ENCODE data around the gene VSTM4.

Gene VSTM4

DNA sequence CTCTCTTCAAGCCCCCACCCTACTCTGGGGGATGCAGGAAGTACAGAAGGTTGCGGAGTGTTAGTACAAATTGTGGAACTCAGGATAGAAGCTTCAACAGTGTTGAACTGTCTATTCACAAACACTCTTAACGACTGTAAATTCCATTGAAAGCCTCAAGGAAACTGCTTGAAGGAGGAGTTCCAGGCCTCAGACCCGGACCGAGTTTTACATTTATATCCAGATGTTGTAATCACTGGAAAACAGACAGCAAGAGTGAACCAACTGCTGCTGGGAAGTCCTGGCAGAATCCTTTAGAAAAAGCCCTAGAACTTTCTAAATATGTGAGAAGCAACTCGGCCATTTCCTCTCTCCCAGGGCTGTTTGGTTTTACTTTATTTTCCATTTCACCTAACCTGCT is 91.6 kb downstream of the VSTM4 start:
- no peaks in the 10 kb centered on the region for H3K9me3 ChIP-seq (ENCODE audit: low read length)
- H3K4me3 ChIP-seq (ENCODE audit: low read length) = no peak overlapping the region
- H3K27me3 ChIP-seq (ENCODE audit: insufficient read depth, low read length) = no peaks in the 10 kb centered on the region
- H3K4me1 ChIP-seq (ENCODE audit: insufficient read depth, low read length) = no peaks in the 10 kb centered on the region
- no peaks in the 10 kb centered on the region for H3K36me3 ChIP-seq (ENCODE audit: insufficient read depth, low read length)
- no peak overlapping the region for H2AFZ ChIP-seq (ENCODE audit: low read depth, low read length)

DNA sequence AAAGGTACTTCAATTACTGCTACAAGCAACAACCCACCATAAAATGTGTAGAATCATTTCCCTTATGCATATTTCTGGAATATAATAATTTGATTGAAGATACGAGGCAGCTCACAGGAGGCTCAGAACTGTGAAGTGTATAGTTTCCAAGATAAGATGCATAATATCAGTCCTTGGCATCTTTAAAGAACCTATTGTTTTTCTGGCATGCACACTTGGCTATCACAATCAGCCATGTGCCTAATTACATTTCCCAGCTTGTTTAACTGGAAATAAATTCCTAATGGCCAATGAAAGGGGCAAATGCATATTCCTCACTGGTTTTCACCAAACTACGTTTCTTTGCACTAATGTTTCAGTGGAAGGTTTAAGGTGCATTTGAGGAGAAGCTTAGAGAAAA is 92.3 kb downstream of the VSTM4 start:
- no peaks in the 10 kb centered on the region for H3K27me3 ChIP-seq (ENCODE audit: insufficient read depth, low read length)

DNA sequence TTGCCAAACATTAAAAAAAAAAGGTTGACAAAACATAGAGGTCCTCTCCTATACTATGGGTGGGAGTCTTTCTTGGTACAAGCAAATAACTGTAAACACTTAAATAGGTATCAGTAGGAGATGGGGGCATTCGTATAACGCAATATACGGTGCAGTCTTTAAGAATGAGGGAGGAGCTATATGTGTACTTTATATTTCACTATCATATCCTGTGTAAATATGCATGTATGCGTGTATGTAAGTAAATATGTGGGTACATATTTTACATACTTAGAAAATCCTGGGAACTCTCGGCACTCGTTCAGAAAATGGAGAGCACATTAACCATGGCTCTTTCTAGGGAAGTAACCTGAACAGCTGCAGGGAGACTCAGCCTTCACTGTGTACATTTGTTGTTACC is 93.6 kb downstream of the VSTM4 start:
- H3K36me3 ChIP-seq (ENCODE audit: insufficient read depth, low read length) = no peaks in the 10 kb centered on the region
- no peaks in the 10 kb centered on the region for H3K4me1 ChIP-seq (ENCODE audit: insufficient read depth, low read length)
- no peaks in the 10 kb centered on the region for H3K9me3 ChIP-seq (ENCODE audit: low read length)
- H3K4me3 ChIP-seq (ENCODE audit: low read length) = no peak overlapping the region
- H2AFZ ChIP-seq (ENCODE audit: low read depth, low read length) = no peak overlapping the region
- no peaks in the 10 kb centered on the region for H3K27me3 ChIP-seq (ENCODE audit: insufficient read depth, low read length)

More for the DNA sequence above, 92.3 kb downstream of the VSTM4 start:
- Histone ChIP-seq H3K36me3 (ENCODE audit: insufficient read depth, low read length) (no peaks in the 10 kb centered on the region), H3K4me1 (ENCODE audit: insufficient read depth, low read length) (no peaks in the 10 kb centered on the region), H3K4me3 (ENCODE audit: low read length) (no peak overlapping the region), H2AFZ (ENCODE audit: low read depth, low read length) (no peak overlapping the region), H3K9me3 (ENCODE audit: low read length) (no peaks in the 10 kb centered on the region)

DNA sequence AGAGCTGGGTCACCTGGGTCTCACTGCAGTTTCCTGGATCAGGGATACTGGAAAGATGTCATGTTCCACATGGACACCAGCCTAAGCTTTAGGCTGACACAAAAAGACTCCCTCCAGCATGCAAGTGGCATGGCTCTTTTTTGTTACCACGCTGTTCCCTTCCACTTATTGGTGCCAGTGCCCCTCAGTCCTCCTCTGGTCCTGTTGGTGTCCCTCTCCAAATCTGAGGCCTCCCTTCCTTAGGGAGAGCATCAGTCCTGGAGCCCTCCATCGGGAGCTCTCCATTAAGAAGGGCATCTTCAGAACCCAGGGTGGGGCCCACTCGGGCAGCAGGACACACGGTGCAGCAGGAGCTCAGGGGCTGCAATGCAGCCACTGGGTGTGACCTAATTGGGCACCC is 99.6 kb downstream of the VSTM4 start:
- H3K4me1 ChIP-seq (ENCODE audit: insufficient read depth, low read length) = no peaks in the 10 kb centered on the region
- H3K9me3 ChIP-seq (ENCODE audit: low read length) = no peaks in the 10 kb centered on the region
- H2AFZ ChIP-seq (ENCODE audit: low read depth, low read length) = no peak overlapping the region
- no peaks in the 10 kb centered on the region for H3K36me3 ChIP-seq (ENCODE audit: insufficient read depth, low read length)
- no peak overlapping the region for H3K4me3 ChIP-seq (ENCODE audit: low read length)
- no peaks in the 10 kb centered on the region for H3K27me3 ChIP-seq (ENCODE audit: insufficient read depth, low read length)

DNA sequence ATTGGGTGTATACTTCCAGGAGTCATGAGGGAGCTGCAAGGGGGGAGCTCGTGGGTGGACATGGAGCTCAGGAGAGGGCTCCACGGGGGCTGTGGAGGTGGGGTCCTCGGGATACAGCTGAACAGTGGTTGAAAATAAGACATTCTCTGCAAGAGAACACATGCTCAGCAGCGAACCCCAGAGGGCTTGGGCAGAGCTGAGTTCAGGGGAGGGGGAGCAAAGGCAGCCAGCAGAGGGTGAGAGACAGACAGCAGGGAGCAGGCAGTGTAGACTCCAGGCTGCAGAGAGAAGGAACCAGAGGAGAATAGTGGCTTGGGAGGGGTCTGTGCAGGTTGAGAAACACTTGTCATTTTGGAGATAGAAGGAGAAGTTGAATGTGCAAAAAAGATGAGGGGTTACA is 102.7 kb downstream of the VSTM4 start:
- Histone ChIP-seq H3K36me3 (ENCODE audit: insufficient read depth, low read length) (no peaks in the 10 kb centered on the region), H3K9me3 (ENCODE audit: low read length) (no peaks in the 10 kb centered on the region), H3K4me1 (ENCODE audit: insufficient read depth, low read length) (no peaks in the 10 kb centered on the region), H3K4me3 (ENCODE audit: low read length) (no peak overlapping the region), H2AFZ (ENCODE audit: low read depth, low read length) (no peak overlapping the region), H3K27me3 (ENCODE audit: insufficient read depth, low read length) (no peaks in the 10 kb centered on the region)

DNA sequence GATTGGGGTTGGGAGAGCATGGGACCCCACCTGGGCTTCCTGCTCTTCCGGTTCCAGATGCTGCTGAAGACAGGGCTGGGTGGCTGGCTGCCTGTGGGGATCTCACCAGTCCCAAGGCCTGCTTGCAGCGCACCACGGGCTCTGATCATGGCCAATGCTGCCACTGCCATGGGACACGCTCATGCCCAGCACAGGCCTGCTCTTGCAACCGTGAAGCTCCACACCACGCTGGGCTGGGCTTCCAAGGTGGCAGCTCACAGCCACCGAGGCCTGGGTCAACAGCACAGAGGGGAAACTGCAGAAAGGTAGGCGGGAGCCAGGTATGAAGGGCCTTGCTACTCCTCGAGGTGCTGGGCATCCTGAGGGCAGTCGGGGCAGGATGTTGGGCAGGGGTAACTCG is 103.6 kb downstream of the VSTM4 start:
- Histone ChIP-seq H3K4me3 (ENCODE audit: low read length) (no peak overlapping the region), H3K36me3 (ENCODE audit: insufficient read depth, low read length) (no peaks in the 10 kb centered on the region), H3K9me3 (ENCODE audit: low read length) (no peaks in the 10 kb centered on the region), H2AFZ (ENCODE audit: low read depth, low read length) (no peak overlapping the region), H3K27me3 (ENCODE audit: insufficient read depth, low read length) (no peaks in the 10 kb centered on the region), H3K4me1 (ENCODE audit: insufficient read depth, low read length) (no peaks in the 10 kb centered on the region)

DNA sequence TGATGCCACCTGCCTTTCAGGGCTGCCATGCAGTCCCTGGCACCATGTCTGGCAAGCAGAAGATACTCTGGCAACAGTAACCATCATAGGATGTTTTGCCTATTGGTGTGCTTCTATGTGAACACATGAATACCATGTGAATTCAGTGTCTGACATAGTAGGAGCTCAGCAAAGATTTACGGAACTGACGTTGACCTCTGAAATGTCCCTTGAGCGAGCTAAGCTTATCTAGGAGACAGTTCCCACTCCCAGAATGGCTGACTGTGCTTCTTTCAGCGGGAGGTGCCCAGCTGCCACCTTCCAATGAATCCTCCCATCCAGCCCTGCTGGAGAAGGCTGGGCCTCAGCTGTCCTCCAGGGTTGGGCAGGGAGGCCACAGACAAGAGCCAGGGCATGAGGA is 104.5 kb downstream of the VSTM4 start:
- H3K27me3 ChIP-seq (ENCODE audit: insufficient read depth, low read length) = no peaks in the 10 kb centered on the region
- H2AFZ ChIP-seq (ENCODE audit: low read depth, low read length) = no peak overlapping the region
- H3K9me3 ChIP-seq (ENCODE audit: low read length) = no peaks in the 10 kb centered on the region
- H3K4me1 ChIP-seq (ENCODE audit: insufficient read depth, low read length) = no peaks in the 10 kb centered on the region
- H3K36me3 ChIP-seq (ENCODE audit: insufficient read depth, low read length) = no peaks in the 10 kb centered on the region
- no peak overlapping the region for H3K4me3 ChIP-seq (ENCODE audit: low read length)

DNA sequence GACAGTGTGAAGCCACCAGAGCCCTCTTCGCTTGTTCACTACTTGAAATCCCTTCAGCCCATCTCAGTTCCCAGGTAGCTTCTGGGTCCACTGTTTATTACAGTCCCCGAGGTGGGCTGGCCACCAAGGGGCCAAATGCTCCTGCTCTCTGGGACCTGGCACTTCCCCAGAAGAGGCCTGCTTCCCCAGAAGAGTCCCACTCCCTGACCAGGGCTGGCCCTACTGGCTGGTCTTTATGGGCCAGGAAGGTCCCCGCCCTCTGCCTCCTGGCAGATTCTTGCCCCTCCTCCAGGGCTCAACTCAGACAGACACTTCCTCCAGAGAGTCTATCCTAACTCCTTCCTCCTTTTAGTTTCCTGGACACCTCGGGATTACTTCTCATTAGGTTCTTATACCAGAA is 105.0 kb downstream of the VSTM4 start:
- Histone ChIP-seq H3K27me3 (ENCODE audit: insufficient read depth, low read length) (no peaks in the 10 kb centered on the region), H2AFZ (ENCODE audit: low read depth, low read length) (no peak overlapping the region), H3K9me3 (ENCODE audit: low read length) (no peaks in the 10 kb centered on the region), H3K36me3 (ENCODE audit: insufficient read depth, low read length) (no peaks in the 10 kb centered on the region), H3K4me3 (ENCODE audit: low read length) (no peak overlapping the region), H3K4me1 (ENCODE audit: insufficient read depth, low read length) (no peaks in the 10 kb centered on the region)

DNA sequence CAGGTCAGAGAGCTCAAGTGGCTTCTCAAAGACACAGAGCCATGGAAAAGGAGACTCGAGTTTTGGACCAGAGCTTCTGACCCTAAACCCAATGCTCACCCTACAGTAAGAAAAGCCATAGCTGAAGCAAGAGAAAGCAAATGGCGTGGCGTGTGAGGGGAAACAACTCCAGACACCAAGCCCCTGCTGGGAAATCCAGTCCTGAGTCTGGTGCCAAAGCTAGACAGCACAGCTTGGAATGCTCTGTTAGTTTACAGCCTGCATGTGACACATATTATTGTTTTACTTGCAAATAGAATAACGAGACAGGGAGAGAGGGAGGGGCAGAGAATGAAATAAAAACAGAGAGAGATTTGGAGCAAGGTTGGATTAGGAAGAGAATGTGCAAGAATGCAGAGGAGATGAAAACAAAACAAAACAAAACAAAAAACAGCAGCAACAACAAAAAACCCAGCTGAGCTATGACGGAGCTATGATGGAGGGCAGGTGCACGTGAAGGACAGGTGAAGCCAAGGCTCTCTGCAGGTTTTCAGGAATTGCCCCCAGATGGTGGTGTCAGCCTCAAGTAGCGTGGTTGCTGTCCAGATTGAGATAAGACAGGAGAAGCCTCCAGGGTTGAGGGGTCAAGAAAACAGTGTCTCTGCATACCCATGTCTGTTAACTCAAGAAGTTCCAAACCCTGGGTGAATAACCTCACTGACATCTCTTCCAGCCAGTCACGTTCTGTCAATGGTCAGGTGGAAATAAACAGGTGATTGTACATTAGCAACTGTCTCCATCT is 105.9 kb downstream of the VSTM4 start:
- Histone ChIP-seq H3K27me3 (ENCODE audit: insufficient read depth, low read length) (no peaks in the 10 kb centered on the region), H3K36me3 (ENCODE audit: insufficient read depth, low read length) (no peaks in the 10 kb centered on the region), H3K4me3 (ENCODE audit: low read length) (no peak overlapping the region), H2AFZ (ENCODE audit: low read depth, low read length) (no peak overlapping the region), H3K4me1 (ENCODE audit: insufficient read depth, low read length) (no peaks in the 10 kb centered on the region), H3K9me3 (ENCODE audit: low read length) (no peaks in the 10 kb centered on the region)

DNA sequence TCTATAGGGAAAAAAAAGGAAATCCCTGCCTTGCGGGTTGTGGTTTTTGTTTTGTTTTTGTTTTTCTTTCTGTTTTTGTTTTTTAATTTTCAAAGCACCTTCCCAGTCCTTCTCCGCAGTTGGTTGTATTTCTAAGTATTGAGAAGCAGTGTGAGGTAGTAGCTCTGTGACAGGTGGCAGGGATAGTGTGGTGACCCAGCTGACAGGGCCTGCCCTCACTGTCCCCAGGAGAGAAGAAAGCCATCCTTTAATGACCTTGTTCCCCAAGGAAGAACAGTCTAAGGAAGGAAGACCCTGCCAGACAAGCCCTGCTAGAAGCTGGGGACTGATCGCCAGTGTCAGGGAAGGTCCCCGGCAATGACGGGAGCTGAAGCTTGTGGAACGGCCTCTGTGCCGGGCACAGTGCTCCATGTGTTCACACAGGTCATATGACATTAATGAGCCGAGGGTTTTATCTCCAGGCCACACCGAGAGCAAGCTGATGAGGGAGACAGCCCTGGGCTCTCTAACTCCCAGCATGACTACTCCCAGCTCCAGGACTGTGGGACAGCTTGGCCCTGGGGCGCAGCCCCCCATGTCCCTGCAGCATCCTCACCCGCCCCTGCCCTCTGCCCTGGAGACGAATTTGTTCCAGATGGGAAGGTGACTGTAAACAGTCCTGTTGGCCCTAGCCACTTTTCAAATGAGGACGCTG is 106.7 kb downstream of the VSTM4 start:
- H3K4me3 ChIP-seq (ENCODE audit: low read length) = no peak overlapping the region
- H3K4me1 ChIP-seq (ENCODE audit: insufficient read depth, low read length) = no peaks in the 10 kb centered on the region
- no peaks in the 10 kb centered on the region for H3K27me3 ChIP-seq (ENCODE audit: insufficient read depth, low read length)
- no peaks in the 10 kb centered on the region for H3K36me3 ChIP-seq (ENCODE audit: insufficient read depth, low read length)
- H3K9me3 ChIP-seq (ENCODE audit: low read length) = no peaks in the 10 kb centered on the region
- no peak overlapping the region for H2AFZ ChIP-seq (ENCODE audit: low read depth, low read length)

DNA sequence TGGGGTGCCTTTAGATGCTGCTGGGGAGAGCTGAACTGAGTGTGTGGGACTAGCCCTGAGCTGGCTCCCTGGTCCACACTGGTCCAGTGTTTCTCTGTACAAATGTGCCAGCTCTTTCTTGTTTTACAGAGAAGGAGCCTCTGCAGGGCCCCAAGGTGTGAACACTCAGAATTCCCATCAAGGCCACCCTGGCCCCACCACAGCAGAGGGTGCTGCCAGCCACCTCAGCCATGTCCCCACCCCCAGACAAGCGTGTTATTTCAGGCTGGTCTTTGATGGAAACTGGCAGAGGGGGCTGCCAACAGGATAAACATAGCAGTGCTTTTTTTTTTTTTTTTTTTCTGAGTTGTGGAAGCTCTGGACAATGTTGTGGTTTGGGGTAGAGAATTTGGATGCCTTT is 107.2 kb downstream of the VSTM4 start:
- H3K4me3 ChIP-seq (ENCODE audit: low read length) = no peak overlapping the region

DNA sequence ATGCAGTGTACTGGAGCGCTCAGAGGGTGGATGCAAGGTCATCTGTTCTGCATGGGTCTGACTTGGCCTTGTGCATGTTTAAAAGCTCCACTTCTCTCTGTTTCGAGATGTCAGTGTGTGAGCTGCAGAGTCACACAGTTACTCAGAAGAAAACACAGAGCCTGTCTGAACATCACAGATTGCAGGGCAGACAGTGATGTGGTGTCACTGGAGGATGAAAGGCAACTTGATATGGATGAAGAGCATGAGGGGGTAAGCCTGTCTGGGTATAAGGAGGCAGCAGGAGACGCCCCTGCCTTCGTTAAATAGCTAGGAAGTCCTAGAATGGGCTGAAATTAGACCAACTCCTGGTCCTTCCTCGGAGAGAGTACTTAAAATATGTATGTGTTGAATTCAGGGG is 108.2 kb downstream of the VSTM4 start:
- Histone ChIP-seq H3K27me3 (ENCODE audit: insufficient read depth, low read length) (no peaks in the 10 kb centered on the region), H3K4me1 (ENCODE audit: insufficient read depth, low read length) (no peaks in the 10 kb centered on the region), H3K36me3 (ENCODE audit: insufficient read depth, low read length) (no peaks in the 10 kb centered on the region), H3K9me3 (ENCODE audit: low read length) (no peaks in the 10 kb centered on the region), H3K4me3 (ENCODE audit: low read length) (no peak overlapping the region), H2AFZ (ENCODE audit: low read depth, low read length) (no peak overlapping the region)

More for the DNA sequence above, 107.2 kb downstream of the VSTM4 start:
- no peaks in the 10 kb centered on the region for H3K36me3 ChIP-seq (ENCODE audit: insufficient read depth, low read length)
- no peaks in the 10 kb centered on the region for H3K27me3 ChIP-seq (ENCODE audit: insufficient read depth, low read length)
- no peaks in the 10 kb centered on the region for H3K4me1 ChIP-seq (ENCODE audit: insufficient read depth, low read length)
- no peak overlapping the region for H2AFZ ChIP-seq (ENCODE audit: low read depth, low read length)
- no peaks in the 10 kb centered on the region for H3K9me3 ChIP-seq (ENCODE audit: low read length)

DNA sequence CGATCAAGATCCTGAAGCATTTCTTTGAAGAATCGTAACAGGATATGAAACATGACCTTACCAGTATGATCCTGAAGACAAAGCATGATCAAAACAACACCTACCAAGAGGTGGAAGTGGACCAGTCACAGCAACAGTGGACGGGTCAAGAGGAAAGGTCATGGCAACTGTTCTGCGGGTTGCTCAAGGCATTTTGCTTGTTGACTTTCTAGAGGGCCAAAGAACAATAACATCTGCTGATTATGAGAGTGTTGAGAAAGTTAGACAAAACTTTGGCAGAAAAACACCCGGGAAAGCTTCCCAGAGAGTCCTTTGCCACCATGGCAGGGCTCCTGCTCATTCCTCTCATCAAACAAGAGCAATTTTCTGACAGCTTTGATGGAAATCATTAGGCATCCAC is 110.1 kb downstream of the VSTM4 start:
- Histone ChIP-seq H3K9me3 (ENCODE audit: low read length) (no peaks in the 10 kb centered on the region), H3K27me3 (ENCODE audit: insufficient read depth, low read length) (no peaks in the 10 kb centered on the region), H2AFZ (ENCODE audit: low read depth, low read length) (no peak overlapping the region), H3K4me1 (ENCODE audit: insufficient read depth, low read length) (peaks cover 3% of the 10 kb centered on the region), H3K4me3 (ENCODE audit: low read length) (no peak overlapping the region), H3K36me3 (ENCODE audit: insufficient read depth, low read length) (no peaks in the 10 kb centered on the region)
